ENCODE results near the gene CEP44.
A peak's percentile ranks its signal among the peaks of the same experiment; 100 is the strongest.
"Not testable (repeated sequence)": the region's sequence is repeated elsewhere in the genome, so short reads cannot be mapped to it uniquely, and the experiment has no call there.

CEP44 gene

GRCh38 chr4:174278467-174278866 lies 5.2 kb upstream of the CEP44 start:
- DNase-seq, result no peak

- no peak for DNase-seq
Observed at GRCh38 chr4:174279433-174280155, 4.1 kb upstream of the CEP44 start.

DNA sequence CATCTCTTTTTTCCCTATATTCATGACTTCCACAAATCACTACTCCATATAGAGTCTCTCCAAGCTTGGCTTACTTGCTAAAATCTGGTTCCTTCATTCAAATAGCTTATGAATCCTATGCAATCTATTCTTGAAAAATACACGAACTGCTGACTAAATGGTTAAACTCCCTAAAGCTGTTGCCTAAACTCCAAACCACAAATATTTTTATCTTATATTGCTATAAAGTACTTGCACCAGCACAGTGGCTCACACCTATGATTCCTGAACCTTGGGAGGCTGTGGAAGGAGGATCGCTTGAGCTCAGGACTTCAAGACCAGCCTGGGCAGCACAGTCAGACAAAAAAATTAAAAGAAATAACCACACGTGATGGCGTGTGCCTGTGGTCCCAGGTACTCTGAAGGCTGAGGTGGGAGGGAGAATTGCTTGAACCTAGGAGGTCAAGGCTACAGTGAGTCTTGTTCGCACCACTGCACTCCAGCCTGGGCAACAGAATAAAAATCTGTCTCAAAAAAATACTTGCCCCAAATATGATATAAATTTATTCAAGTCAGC lies 2.5 kb upstream of the CEP44 start:
- no peak for DNase-seq

DNA sequence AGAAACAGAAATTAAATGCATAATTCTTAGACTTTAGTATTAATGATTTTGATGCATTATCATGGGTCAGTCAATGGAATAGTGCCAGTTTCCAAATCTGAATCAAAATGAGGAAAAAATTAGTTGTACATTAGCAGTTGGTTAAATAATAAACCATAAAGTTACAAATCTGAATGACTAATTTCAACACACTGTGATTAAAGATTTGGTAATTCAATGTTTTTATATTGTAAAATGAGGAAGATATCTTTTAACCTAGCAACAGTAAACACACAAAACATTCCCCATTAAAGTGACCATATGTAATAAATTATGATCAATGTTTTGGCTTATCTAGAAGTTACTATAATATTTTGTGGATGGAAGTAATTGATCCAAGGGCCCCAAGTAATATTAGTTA lies 1.8 kb upstream of the CEP44 start:
- DNase-seq, result no peak

DNA sequence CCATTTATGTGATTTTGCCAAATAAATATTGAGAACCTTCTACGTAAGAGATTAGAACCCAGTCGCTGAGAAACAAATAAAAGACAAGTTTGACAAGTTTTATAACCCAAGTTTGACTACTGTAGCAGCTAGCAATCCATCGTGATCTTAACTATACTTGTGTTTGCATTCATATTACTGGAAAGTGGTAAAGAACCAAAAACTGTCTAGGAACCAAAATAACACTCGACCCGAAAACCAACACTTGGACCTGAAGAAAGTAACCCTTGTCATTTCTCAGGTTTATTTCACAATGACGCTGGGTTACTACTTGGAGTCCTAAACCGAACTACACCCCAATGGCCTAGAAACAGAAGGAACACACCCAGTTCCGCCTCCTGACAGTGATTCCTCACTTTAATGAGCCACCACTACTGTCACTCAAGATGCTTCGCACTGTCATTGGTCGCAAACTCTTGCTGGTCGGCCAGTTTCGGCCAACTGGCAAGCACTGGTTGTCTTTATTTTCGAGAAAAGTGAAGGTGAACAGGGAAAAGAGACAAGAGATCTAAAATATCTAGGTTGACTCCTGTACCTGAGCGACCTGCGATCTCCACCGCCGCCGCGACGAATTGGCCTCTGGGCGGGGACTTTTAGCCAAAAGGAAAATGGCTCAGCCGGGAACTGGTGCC lies 740 bp upstream of the CEP44 start:
- DNase-seq, result peak in 57 of 58 donors; percentile 32 to 96 (median 84)

DNA sequence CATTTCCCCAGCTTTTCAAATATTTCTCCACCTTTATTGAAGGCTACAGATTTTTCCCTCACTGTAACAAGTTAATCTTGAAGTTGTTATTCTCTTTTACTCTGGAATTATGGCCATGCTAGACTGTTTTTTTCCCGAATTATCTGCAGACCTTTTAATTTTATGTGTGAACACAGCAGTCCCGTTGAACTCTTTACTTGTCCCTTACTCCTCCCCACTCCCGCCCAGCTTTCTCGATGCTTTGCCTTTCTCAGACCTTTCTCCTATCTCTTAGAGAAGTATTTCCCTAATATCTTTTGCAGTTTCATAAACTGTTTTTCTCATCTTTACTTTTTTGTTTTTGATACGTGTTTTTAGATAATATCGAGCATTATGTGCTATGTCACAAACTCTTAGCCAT lies 776 bp downstream of the CEP44 start:
- no peak for DNase-seq

- DNase-seq, result no peak
Observed at GRCh38 chr4:174286870-174287269, 3.2 kb downstream of the CEP44 start.

GRCh38 chr4:174292473-174292872 lies 8.8 kb downstream of the CEP44 start:
- no peak for DNase-seq

GRCh38 chr4:174294641-174295040 lies 10.9 kb downstream of the CEP44 start:
- DNase-seq, result not testable (repeated sequence)

DNA sequence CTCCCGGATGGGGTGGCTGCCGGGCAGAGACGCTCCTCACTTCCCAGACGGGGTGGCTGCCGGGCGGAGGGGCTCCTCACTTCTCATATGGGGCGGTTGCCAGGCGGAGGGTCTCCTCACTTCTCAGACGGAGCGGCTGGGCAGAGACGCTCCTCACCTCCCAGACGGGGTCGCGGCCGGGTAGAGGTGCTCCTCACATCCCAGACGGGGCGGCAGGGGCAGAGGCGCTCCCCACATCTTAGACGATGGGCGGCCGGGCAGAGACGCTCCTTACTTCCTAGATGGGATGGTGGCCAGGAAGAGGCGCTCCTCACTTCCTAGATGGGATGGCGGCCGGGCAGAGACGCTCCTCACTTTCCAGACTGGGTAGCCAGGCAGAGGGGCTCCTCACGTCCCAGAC lies 11.4 kb downstream of the CEP44 start:
- not testable (repeated sequence) for DNase-seq

GRCh38 chr4:174303687-174304086 lies 20.0 kb downstream of the CEP44 start:
- no peak for DNase-seq

- DNase-seq, result no peak
Observed at GRCh38 chr4:174304664-174305063, 21.0 kb downstream of the CEP44 start.

- no peak for DNase-seq
Observed at GRCh38 chr4:174305961-174306360, 22.2 kb downstream of the CEP44 start.

DNA sequence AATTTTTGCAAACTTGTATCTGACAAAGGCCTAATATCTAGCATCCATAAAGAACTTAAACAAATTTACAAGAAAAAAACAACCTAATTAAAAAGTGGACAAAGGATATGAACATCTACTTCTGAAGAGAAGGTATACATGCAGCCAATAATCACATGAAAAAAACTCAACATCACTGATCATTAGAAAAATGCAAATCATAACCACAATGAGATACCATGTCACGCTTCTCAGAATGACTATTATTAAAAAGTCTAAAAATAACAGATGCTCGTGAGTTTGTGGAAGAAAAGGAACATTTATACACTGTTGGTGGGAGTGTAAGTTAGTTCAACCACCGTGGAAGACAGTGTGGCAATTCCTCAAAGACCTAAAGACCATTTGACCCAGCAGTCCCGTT lies 24.0 kb downstream of the CEP44 start:
- DNase-seq, result no peak

DNA sequence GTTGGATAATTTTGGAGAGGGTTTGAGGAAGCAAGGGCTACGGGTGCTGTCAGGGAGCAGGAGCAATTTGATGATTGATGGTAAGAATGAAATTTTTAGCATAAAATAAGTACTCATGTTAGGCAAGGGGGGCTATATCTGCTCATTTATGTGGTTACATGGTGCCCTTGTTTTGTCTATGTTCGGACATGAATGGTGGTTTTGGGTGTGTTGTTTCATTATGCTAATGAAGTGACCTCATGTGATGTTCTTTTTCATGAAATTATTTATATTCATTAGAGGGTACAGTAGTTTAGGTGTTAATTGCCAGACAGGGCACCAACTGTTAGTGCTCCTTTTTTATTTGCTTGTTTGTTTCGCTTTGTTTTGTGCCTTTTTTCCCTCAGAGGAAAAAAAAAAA lies 29.3 kb downstream of the CEP44 start:
- DNase-seq, result no peak

DNA sequence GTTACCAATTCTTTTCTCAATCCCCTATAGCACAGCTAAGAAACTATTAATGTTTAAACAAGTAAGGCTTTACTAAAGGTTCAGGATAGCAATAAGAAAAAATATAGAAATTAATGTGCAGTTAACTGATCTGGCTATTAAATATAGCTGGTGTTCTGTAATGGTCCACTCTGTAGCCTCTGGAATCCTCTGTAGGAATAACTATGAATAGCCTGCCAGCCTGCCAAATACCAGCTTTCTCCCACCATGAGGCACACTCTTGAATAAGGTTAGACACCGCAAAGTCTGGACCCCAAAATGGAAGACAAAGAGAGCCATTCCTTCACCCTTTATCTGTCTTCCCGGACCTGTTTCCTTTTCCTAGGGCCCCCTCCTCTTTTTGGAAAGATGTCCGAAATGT lies 30.6 kb downstream of the CEP44 start:
- DNase-seq, result no peak

DNA sequence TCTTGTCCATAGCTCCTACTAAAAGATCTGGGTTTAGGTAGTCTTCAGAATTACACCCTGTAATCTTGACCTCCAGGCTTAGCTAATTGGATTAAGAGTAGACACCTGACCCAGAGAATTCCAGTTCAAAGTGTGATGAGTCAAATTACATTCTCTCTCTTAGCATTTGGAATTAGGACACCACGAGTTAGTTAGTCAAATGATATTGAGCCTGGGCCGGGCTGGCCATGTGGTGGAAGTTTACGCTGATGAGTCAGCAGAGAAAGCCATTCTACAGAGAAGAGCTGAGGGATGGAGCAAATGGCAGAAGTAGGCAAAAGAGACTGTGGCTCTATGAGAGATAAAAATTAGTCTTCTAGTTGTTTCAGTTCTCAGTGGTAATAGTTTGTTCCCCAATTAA lies 31.1 kb downstream of the CEP44 start:
- DNase-seq, result no peak

DNA sequence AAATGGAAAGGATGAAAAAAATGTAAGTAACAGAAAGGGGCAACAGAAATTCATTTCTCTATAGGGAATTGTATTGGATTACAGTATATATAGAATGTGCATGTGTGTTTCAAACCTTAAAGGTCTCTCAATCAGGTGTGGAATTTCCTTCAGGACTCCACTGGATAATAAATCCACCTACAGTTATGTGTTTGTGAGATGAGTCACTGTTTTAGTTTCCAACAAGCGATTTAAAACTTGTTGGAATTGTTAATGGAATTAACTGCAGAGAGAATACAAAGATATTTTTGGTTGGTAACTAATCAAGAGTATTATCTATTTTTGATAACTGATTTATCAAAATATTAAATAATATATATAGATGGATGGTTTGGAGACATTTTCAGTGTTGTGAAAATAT lies 32.8 kb downstream of the CEP44 start:
- no peak for DNase-seq

DNA sequence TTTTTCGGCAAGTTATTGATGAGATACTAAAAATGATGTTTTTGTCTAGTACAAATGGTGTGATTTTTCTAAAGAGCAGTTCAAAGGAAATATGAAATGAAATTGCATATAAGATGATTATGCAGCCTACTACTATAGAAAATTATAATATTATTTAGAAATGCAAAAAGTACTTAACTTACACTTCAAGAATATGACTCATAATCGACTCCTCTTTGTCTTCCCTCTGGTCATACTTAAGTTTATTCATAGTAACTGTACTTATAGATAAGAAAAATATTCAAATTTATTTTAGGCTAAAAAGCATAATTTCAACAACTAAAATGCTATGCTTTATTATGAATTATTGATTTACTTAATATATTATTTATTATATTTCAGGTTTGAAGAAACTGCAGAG lies 33.2 kb downstream of the CEP44 start:
- no peak for DNase-seq

- DNase-seq, result no peak
Observed at GRCh38 chr4:174317531-174317930, 33.8 kb downstream of the CEP44 start.

DNA sequence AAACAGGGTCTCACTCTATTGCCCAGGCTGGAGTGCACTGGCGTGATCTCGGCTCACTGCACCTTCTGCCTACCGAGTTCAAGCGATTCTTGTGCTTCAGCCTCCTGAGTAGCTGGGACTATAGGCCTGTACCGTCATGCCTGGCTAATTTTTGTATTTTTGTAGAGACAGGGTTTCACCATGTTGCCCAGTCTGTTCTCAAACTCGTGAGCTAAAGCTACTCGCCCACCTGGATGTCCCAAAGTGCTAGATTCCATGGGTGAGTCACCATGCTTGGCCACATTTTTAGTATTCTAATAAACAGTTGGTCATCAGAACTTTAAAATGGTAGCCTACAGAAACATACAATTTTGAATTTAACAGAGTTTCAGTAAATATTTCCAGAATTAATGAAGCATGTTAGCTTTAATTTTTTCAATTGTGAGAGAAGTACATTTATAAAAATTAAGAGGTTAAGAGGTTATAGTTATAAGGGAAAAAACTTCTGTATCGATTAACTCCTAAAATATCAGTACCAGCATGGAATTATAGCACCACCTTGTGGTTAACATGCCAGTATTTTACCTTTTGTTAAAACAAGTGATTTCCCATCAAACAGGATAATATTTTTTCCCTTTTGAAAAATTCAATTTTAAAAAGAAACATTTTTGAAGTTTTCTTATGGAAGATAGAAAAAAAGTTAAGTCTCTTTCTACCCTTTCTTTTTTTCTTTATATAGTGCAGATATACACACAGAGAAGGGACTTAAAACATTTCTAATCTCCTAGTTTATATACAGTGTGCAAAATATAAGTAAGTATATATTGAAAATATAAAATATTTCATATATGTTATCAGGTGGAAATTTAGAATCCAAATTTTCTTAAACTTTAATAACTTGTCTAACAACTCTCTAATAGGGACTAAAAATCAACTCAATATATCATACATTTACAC lies 35.4 kb downstream of the CEP44 start:
- no peak for DNase-seq

Data from anterior cingulate cortex (tissue), 58 donors.